ENCODE data around the gene SAT2. TPM values are rescaled to one million over a fixed set of nuclear protein-coding genes. Genes with fewer than 3 reads are reported as not detected.

SAT2 gene
- total and polyA plus RNA-seq, 2 of the 13 experiments (the other 11 are each of a cell fraction or from before 2014, with no cell fraction given): 37.6 to 93.7 TPM

GRCh38 chr17:7582396-7583252 is 45.0 kb downstream of the SAT2 start (continued):
- TF ChIP-seq KAT2B (IDR thresholded peaks at IDR 0.05; ENCODE audit: borderline replicate concordance, low read depth, low read length) (no peak), ZNF562 (CRISPR knock-in tag; IDR thresholded peaks at IDR 0.05; ENCODE audit: borderline replicate concordance) (no peak), ZNF354B (CRISPR knock-in tag; IDR thresholded peaks at IDR 0.05) (no peak), SOX6 (IDR thresholded peaks at IDR 0.05) (no peak), SOX6 (CRISPR knock-in tag; IDR thresholded peaks at IDR 0.05) (no peak), PREB (CRISPR knock-in tag; IDR thresholded peaks at IDR 0.05) (no peak), SYNCRIP (IDR thresholded peaks at IDR 0.05; ENCODE audit: insufficient read depth, low read depth, low read length) (no peak), KDM5B (CRISPR knock-in tag; IDR thresholded peaks at IDR 0.05; ENCODE audit: borderline replicate concordance) (no peak), CHD4 (IDR thresholded peaks at IDR 0.05; ENCODE audit: borderline replicate concordance, low read length) (no peak), GABPB1 (CRISPR knock-in tag; IDR thresholded peaks at IDR 0.05) (no peak), HMGXB3 (CRISPR knock-in tag; IDR thresholded peaks at IDR 0.05; ENCODE audit: borderline replicate concordance) (no peak), EZH2 (conservative IDR thresholded peaks at IDR 0.05; ENCODE audit: low read depth, low read length) (no peak), NCOA5 (CRISPR knock-in tag; IDR thresholded peaks at IDR 0.05) (no peak), YEATS2 (CRISPR knock-in tag; IDR thresholded peaks at IDR 0.05; ENCODE audit: borderline replicate concordance) (no peak), BHLHE40 (IDR thresholded peaks at IDR 0.05; ENCODE audit: low read length) (no peak), NFKBIZ (CRISPR knock-in tag; IDR thresholded peaks at IDR 0.05) (no peak), ZNF766 (CRISPR knock-in tag; IDR thresholded peaks at IDR 0.05; ENCODE audit: borderline replicate concordance) (no peak), ZFP62 (CRISPR knock-in tag; IDR thresholded peaks at IDR 0.05) (no peak), KLF13 (CRISPR knock-in tag; IDR thresholded peaks at IDR 0.05) (no peak), ZBTB7B (CRISPR knock-in tag; IDR thresholded peaks at IDR 0.05) (no peak), POLR2A (IDR thresholded peaks at IDR 0.05; ENCODE audit: insufficient read depth in 1 of 2, low read depth in 2 of 2, low read length in 2 of 2) (0 out of 4 replicates have a peak, but pooled peaks of 1 of the 2 experiments have one; percentile 28), SNRNP70 (IDR thresholded peaks at IDR 0.05; ENCODE audit: low read depth, low read length) (no peak), ZBTB14 (CRISPR knock-in tag; IDR thresholded peaks at IDR 0.05) (no peak), ZNF615 (CRISPR knock-in tag; IDR thresholded peaks at IDR 0.05; ENCODE audit: borderline replicate concordance) (no peak), MED13 (CRISPR knock-in tag; IDR thresholded peaks at IDR 0.05) (no peak)

All from HepG2 (cell line).